ENCODE results near the gene MARCHF10. TPM values are rescaled to one million over a fixed set of nuclear protein-coding genes. Genes with fewer than 3 reads are reported as not detected.
"Not testable (repeated sequence)": the region's sequence is repeated elsewhere in the genome, so short reads cannot be mapped to it uniquely, and the experiment has no call there.

Gene MARCHF10
- total and polyA plus RNA-seq, 2 experiments from 2014 or later = not detected

GRCh38 chr17:62696726-62697490, 111.2 kb downstream of the MARCHF10 start:
- 80% methylated on average over 24 of the region's 27 CpGs for WGBS (ENCODE audit: low lambda C conversion rate, missing lambda C conversion rate)
- no peak for DNase-seq (ENCODE audit: low spot score)
- Histone ChIP-seq H3K27me3 (no peaks in the 10 kb centered on the region), H4K20me1 (ENCODE audit: insufficient read depth, poor library complexity, severe bottlenecking) (no peaks in the 10 kb centered on the region), H2AFZ (no peak overlapping the region), H3K9me3 (ENCODE audit: low read depth) (no peaks in the 10 kb centered on the region), H3K9me2 (replicated peaks; ENCODE audit: insufficient read depth) (no peaks in the 10 kb centered on the region), H3K36me3 (replicated peaks; ENCODE audit: insufficient read depth, low read depth) (no peaks in the 10 kb centered on the region), H3K4me2 (no peak overlapping the region), H3K79me2 (no peaks in the 10 kb centered on the region), H3K4me3 (no peak overlapping the region), H3K4me1 (ENCODE audit: insufficient read depth) (no peaks in the 10 kb centered on the region), H3K27ac (no peak overlapping the region)
- TF ChIP-seq, protein P1, sequence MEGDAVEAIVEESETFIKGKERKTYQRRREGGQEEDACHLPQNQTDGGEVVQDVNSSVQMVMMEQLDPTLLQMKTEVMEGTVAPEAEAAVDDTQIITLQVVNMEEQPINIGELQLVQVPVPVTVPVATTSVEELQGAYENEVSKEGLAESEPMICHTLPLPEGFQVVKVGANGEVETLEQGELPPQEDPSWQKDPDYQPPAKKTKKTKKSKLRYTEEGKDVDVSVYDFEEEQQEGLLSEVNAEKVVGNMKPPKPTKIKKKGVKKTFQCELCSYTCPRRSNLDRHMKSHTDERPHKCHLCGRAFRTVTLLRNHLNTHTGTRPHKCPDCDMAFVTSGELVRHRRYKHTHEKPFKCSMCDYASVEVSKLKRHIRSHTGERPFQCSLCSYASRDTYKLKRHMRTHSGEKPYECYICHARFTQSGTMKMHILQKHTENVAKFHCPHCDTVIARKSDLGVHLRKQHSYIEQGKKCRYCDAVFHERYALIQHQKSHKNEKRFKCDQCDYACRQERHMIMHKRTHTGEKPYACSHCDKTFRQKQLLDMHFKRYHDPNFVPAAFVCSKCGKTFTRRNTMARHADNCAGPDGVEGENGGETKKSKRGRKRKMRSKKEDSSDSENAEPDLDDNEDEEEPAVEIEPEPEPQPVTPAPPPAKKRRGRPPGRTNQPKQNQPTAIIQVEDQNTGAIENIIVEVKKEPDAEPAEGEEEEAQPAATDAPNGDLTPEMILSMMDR (IDR thresholded peaks at IDR 0.05; ENCODE audit: poor library complexity) = no peak
- TF ChIP-seq EZH2phosphoT487 (IDR thresholded peaks at IDR 0.05; ENCODE audit: low read depth, severe bottlenecking, unreplicated experiment) (no peak), EZH2 (IDR thresholded peaks at IDR 0.05; ENCODE audit: borderline replicate concordance) (no peak)

DNA sequence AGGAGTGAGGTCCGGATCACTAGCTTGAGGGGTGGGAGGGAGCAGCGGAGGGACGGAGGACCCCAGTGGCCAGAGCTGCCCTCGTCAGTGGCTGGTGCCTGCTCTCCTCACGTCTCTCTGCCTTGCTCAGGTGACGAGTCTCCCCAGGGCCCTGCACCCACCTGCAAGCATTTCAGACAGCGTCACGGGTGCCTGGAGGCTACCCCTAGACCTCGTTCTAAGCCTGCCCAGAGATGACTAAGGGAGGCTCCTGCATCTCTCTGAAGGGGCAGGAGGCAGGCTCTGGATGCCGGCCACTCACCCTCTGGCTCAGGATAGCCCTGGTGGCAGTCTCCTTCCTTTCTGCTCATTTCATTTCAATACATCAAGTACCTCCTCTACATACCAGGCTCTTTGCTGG, 111.9 kb downstream of the MARCHF10 start:
- TF ChIP-seq EZH2phosphoT487 (IDR thresholded peaks at IDR 0.05; ENCODE audit: low read depth, severe bottlenecking, unreplicated experiment) (no peak), EZH2 (IDR thresholded peaks at IDR 0.05; ENCODE audit: borderline replicate concordance) (no peak)
- TF ChIP-seq, protein P1 (IDR thresholded peaks at IDR 0.05; ENCODE audit: poor library complexity) = no peak
- Histone ChIP-seq H3K4me3 (no peak overlapping the region), H3K27ac (no peak overlapping the region), H4K20me1 (ENCODE audit: insufficient read depth, poor library complexity, severe bottlenecking) (no peaks in the 10 kb centered on the region), H3K4me1 (ENCODE audit: insufficient read depth) (no peaks in the 10 kb centered on the region), H2AFZ (no peak overlapping the region), H3K9me3 (ENCODE audit: low read depth) (no peaks in the 10 kb centered on the region), H3K4me2 (no peak overlapping the region), H3K36me3 (replicated peaks; ENCODE audit: insufficient read depth, low read depth) (no peaks in the 10 kb centered on the region), H3K79me2 (no peaks in the 10 kb centered on the region), H3K9me2 (replicated peaks; ENCODE audit: insufficient read depth) (no peaks in the 10 kb centered on the region), H3K27me3 (no peaks in the 10 kb centered on the region)
- 91% methylated on average over 10 of the region's 10 CpGs for WGBS (ENCODE audit: low lambda C conversion rate, missing lambda C conversion rate)
- no peak for DNase-seq (ENCODE audit: low spot score)

DNA sequence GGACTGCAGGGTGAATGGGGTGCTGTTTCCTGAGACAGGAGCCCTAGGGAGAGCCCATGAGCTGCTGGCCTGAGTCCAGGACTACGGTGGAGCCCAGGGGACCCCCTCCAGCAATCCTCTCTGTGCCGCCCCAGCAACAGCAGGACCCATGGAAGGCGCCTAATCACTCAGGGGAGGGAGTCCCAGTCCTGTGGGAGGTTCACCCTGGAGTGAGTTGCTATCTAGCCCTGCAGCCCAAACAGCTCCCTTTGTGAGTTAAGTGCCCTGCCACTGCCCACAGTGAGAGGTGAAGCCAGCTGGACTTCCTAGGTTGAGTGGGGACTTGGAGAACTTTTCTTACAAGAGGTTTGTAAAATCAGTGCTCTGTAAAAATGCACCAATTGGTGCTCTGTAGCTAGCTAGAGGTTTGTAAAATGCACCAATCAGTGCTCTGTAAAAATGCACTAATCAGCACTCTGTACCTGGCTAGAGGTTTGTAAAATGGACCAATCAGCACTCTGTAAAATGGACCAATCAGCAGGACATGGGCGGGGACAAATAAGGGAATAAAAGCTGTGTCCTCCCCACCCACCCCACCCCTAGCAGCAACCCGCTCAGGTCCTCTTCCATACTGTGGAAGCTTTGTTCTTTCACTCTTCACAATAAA, 112.9 kb downstream of the MARCHF10 start:
- not testable (repeated sequence) for H4K20me1 ChIP-seq (ENCODE audit: insufficient read depth, poor library complexity, severe bottlenecking); DNase-seq (ENCODE audit: low spot score); H3K4me2 ChIP-seq; H2AFZ ChIP-seq; H3K4me3 ChIP-seq; H3K27ac ChIP-seq; H3K27me3 ChIP-seq; H3K4me1 ChIP-seq (ENCODE audit: insufficient read depth); H3K9me3 ChIP-seq (ENCODE audit: low read depth); H3K9me2 ChIP-seq (replicated peaks; ENCODE audit: insufficient read depth); H3K36me3 ChIP-seq (replicated peaks; ENCODE audit: insufficient read depth, low read depth); H3K79me2 ChIP-seq
- 100% methylated on average over 5 of the region's 5 CpGs for WGBS (ENCODE audit: low lambda C conversion rate, missing lambda C conversion rate)

DNA sequence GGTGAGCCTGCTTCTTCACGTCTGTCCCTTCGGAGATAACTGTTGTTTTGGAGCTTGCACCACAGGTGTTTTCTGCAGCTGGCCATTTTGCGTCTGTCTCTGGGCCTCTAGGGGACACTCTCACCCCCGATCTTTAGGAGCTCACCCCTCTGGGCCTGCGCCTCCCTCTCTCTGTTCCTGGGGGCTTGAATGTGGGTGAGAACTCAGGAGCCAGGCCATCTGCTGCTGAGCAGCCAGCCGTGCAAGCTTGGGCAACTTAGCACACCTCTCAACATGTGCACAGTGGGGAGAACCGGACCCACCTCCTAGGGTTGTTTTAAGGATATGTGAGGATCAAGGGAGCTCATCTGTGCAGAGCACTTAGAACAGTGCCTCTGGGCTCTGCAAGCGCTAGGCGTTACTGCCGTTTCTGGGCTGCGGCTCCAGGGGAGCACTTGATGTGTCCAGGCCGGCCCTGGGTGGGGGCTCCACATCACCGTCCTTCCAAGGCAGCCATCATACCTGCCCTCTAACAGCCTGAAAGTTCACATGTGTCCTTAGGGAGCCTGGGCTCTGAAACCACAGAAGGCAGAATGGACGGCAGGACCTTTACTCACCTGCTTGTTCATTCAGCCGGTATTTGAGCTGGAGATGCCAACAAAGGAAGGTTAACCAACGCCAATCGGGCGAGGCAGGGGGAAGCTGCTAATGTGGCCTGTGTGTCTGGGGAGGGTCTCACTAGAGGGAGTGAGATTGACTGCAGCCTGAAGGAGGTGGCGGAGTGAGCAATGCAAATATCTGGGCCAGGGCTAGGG, 114.3 kb downstream of the MARCHF10 start:
- no peak overlapping the region for H3K4me3 ChIP-seq
- H3K27ac ChIP-seq = no peak overlapping the region
- no peaks in the 10 kb centered on the region for H3K27me3 ChIP-seq
- no peaks in the 10 kb centered on the region for H3K9me2 ChIP-seq (replicated peaks; ENCODE audit: insufficient read depth)
- H2AFZ ChIP-seq = no peak overlapping the region
- H4K20me1 ChIP-seq (ENCODE audit: insufficient read depth, poor library complexity, severe bottlenecking) = no peaks in the 10 kb centered on the region
- no peaks in the 10 kb centered on the region for H3K4me1 ChIP-seq (ENCODE audit: insufficient read depth)
- DNase-seq (ENCODE audit: low spot score) = no peak
- TF ChIP-seq EZH2phosphoT487 (IDR thresholded peaks at IDR 0.05; ENCODE audit: low read depth, severe bottlenecking, unreplicated experiment) = no peak
- no peaks in the 10 kb centered on the region for H3K79me2 ChIP-seq
- no peaks in the 10 kb centered on the region for H3K9me3 ChIP-seq (ENCODE audit: low read depth)
- H3K36me3 ChIP-seq (replicated peaks; ENCODE audit: insufficient read depth, low read depth) = no peaks in the 10 kb centered on the region
- 84% methylated on average over 19 of the region's 19 CpGs for WGBS (ENCODE audit: low lambda C conversion rate, missing lambda C conversion rate)
- no peak overlapping the region for H3K4me2 ChIP-seq

Measured in hepatocyte (in vitro differentiated cells).